ENCODE results near the gene DAB2IP.

The DAB2IP gene

GRCh38 chr9:121607434-121608167 lies 43.8 kb upstream of the DAB2IP start:
- Histone ChIP-seq H3K36me3 (replicated peaks; ENCODE audit: low read depth, low read length) (no peaks in the 10 kb centered on the region), H3K4me2 (ENCODE audit: low read length) (no peak overlapping the region), H3K9ac (ENCODE audit: low read length) (no peak overlapping the region), H3K4me3 (ENCODE audit: low read length) (no peak overlapping the region), H3K9me3 (ENCODE audit: insufficient read depth, low read length) (no peaks in the 10 kb centered on the region), H2AFZ (ENCODE audit: low read depth, low read length) (no peak overlapping the region), H4K20me1 (ENCODE audit: insufficient read depth, low read length) (no peaks in the 10 kb centered on the region), H3K27ac (ENCODE audit: low read length) (no peak overlapping the region), H3K4me1 (ENCODE audit: low read length) (no peaks in the 10 kb centered on the region), H3K27me3 (ENCODE audit: low read depth, low read length) (peaks cover 24% of the 10 kb centered on the region; the same call in 1 of the 2 replicates), H3K79me2 (ENCODE audit: low read length) (no peaks in the 10 kb centered on the region)
- TF ChIP-seq EZH2phosphoT487 (IDR thresholded peaks at IDR 0.05; ENCODE audit: low read depth) = no peak
- no peak for TF ChIP-seq CTCF (IDR thresholded peaks at IDR 0.05; ENCODE audit: low read depth, low read length)

GRCh38 chr9:121608168-121608853 lies 43.1 kb upstream of the DAB2IP start:
- no peak for TF ChIP-seq CTCF (IDR thresholded peaks at IDR 0.05; ENCODE audit: low read depth, low read length)
- no peak for TF ChIP-seq EZH2phosphoT487 (IDR thresholded peaks at IDR 0.05; ENCODE audit: low read depth)
- no peak overlapping the region for H3K4me2 ChIP-seq (ENCODE audit: low read length)
- H3K4me3 ChIP-seq (ENCODE audit: low read length) = no peak overlapping the region
- H3K9ac ChIP-seq (ENCODE audit: low read length) = no peak overlapping the region
- no peaks in the 10 kb centered on the region for H3K9me3 ChIP-seq (ENCODE audit: insufficient read depth, low read length)
- H3K27ac ChIP-seq (ENCODE audit: low read length) = no peak overlapping the region
- H3K27me3 ChIP-seq (ENCODE audit: low read depth, low read length) = peaks cover 31% of the 10 kb centered on the region
- no peaks in the 10 kb centered on the region for H3K4me1 ChIP-seq (ENCODE audit: low read length)
- no peaks in the 10 kb centered on the region for H3K36me3 ChIP-seq (replicated peaks; ENCODE audit: low read depth, low read length)
- no peaks in the 10 kb centered on the region for H3K79me2 ChIP-seq (ENCODE audit: low read length)
- no peak overlapping the region for H2AFZ ChIP-seq (ENCODE audit: low read depth, low read length)
- H4K20me1 ChIP-seq (ENCODE audit: insufficient read depth, low read length) = no peaks in the 10 kb centered on the region

GRCh38 chr9:121609822-121610637 lies 41.4 kb upstream of the DAB2IP start:
- no peak overlapping the region for H3K4me2 ChIP-seq (ENCODE audit: low read length)
- H4K20me1 ChIP-seq (ENCODE audit: insufficient read depth, low read length) = no peaks in the 10 kb centered on the region
- no peak overlapping the region for H3K27ac ChIP-seq (ENCODE audit: low read length)
- H3K79me2 ChIP-seq (ENCODE audit: low read length) = no peaks in the 10 kb centered on the region
- H2AFZ ChIP-seq (ENCODE audit: low read depth, low read length) = no peak overlapping the region
- no peak overlapping the region for H3K9ac ChIP-seq (ENCODE audit: low read length)
- H3K4me1 ChIP-seq (ENCODE audit: low read length) = no peaks in the 10 kb centered on the region
- H3K4me3 ChIP-seq (ENCODE audit: low read length) = no peak overlapping the region
- H3K9me3 ChIP-seq (ENCODE audit: insufficient read depth, low read length) = no peaks in the 10 kb centered on the region
- TF ChIP-seq CTCF (IDR thresholded peaks at IDR 0.05; ENCODE audit: low read depth, low read length) = no peak
- TF ChIP-seq EZH2phosphoT487 (IDR thresholded peaks at IDR 0.05; ENCODE audit: low read depth) = no peak
- peaks cover 39% of the 10 kb centered on the region for H3K27me3 ChIP-seq (ENCODE audit: low read depth, low read length)
- no peaks in the 10 kb centered on the region for H3K36me3 ChIP-seq (replicated peaks; ENCODE audit: low read depth, low read length)

- Histone ChIP-seq H3K36me3 (replicated peaks; ENCODE audit: low read depth, low read length) (no peaks in the 10 kb centered on the region), H3K27ac (ENCODE audit: low read length) (no peak overlapping the region), H3K4me2 (ENCODE audit: low read length) (no peak overlapping the region), H3K79me2 (ENCODE audit: low read length) (no peaks in the 10 kb centered on the region), H3K4me3 (ENCODE audit: low read length) (no peak overlapping the region), H3K4me1 (ENCODE audit: low read length) (no peaks in the 10 kb centered on the region), H2AFZ (ENCODE audit: low read depth, low read length) (no peak overlapping the region), H4K20me1 (ENCODE audit: insufficient read depth, low read length) (no peaks in the 10 kb centered on the region), H3K9ac (ENCODE audit: low read length) (no peak overlapping the region), H3K27me3 (ENCODE audit: low read depth, low read length) (peaks cover 39% of the 10 kb centered on the region), H3K9me3 (ENCODE audit: insufficient read depth, low read length) (no peaks in the 10 kb centered on the region)
- TF ChIP-seq CTCF (IDR thresholded peaks at IDR 0.05; ENCODE audit: low read depth, low read length) (no peak), EZH2phosphoT487 (IDR thresholded peaks at IDR 0.05; ENCODE audit: low read depth) (no peak)
Observed at GRCh38 chr9:121610638-121610953, 40.8 kb upstream of the DAB2IP start.

Data from OCI-LY3 (cell line).